PFSK-1 (cell line): ENCODE data around the gene GIN1.

ENCODE experiments used
- POLR2AphosphoS5 ChIP-seq: IDR thresholded peaks from 2 replicates; pipeline ENCODE4 v1.6.1; 2012; ENCODE audit warnings: low read depth, mild to moderate bottlenecking, control low read depth, low read length, moderate library complexity
- TAF1 ChIP-seq: IDR thresholded peaks from 2 replicates; pipeline ENCODE4 v1.6.1; 2012; ENCODE audit warnings: low read length, control low read depth, borderline replicate concordance; ENCODE audit not compliant: insufficient read depth

- TF ChIP-seq POLR2AphosphoS5, result no peak
- no peak for TF ChIP-seq TAF1
Observed at GRCh38 chr5:103102234-103102633, 17.7 kb downstream of the GIN1 start.
